NCI-H748 (cell line): Measurements from ENCODE around the gene KPTN.
A peak's percentile ranks its signal among the peaks of the same experiment; 100 is the strongest.

ENCODE experiments used
- DNase-seq: peaks from one replicate; lab custom pipeline; 2025; ENCODE audit not compliant: unreplicated experiment; lab: John Stamatoyannopoulos, UW

KPTN gene

DNA sequence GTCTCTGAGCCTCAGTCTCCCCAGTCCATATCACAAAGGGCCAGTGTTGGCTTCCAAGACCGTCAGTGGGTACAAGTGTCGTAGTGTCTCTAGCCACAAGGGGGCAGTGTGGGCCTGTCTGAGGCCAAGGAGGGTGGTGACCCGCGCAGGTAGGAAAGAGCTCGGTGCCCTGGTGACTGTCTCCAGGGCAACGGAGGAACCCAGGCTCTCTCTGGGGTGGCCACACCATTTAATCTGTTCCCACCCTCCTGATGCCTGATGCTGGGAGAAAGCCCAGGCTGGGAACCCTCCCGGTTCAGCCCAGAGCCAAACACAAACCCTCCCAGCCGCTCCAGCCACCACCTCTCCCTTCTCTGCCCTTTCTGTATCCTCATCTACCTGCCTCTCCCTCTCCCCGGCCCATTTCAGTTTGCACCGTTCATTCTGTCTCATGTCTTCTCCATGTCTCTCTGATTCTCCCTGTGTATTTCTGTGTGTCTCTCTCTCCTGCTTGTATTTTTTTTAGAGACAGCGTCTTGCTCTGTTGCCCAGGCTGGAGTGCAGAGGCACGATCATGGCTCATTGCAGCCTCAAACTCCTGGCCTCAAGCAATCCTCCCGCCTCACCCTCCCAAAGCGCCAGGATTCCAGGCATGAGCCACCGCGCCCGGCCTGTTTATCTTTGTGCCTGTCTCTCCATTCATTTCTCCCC lies 47.2 kb downstream of the KPTN start:
- peak; percentile 90 for DNase-seq

DNA sequence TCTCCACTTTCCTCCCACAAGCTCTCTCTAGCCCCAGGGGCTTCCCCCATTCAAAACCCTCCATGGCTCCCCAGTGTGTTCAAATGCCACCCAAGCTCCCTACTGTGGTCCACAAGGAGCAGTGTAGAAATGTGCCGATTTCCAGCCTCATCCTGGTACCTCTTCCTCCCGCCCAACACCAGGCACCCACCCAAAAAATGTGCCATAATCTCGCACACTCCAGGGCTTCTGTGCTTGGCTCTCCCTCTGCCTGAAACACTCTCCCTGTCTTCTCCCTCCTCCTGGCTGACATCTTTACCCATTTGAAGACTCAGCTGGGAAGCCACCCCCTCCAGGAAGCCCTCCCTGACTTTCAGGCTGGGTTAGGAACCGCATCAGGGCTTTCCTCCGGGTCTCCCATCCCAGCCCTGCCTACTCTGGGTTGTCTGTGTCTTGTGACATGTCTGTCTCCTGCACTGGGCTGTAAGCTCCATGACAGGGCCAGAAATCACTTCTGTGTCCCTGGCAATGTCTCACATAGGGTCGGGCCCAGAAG lies 48.1 kb downstream of the KPTN start:
- no peak for DNase-seq

DNA sequence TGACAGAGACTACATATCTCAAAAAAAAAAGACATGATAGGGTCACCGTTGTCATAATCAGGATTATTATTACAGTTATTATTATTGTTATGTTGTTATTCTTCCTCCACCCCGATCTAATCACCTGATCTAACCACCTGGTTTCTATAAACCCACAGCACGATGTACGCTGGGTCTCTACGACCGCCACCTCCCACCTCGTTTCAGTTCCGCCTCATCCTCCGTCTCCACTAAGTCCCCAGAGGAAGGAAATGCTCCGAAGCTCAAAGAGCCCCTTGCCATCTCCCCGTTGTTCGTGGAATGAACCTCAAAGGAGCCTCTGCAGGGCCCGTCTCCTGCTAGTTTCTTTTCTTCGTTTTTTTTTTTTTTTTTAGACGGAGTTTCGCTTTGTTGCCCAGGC lies 48.8 kb downstream of the KPTN start:
- DNase-seq = no peak

DNA sequence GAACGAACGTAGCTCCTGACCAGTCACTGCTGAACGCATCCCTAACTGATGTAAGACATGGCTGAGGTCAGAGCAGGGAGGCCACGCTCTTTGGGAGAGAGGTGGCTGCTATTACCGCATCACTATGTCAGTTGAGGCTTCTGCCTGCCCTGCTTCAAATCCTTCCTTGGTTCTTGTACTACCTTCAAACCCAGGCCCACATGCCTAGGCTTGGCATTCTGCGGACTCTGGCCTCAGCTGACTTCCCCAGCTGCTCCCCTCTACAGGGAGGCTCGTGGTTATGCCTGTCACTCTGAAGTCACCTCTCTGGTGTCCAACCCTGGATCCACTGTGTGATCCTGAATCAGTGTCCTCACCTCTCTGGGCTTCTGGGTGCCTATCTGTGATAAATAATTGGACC lies 49.9 kb downstream of the KPTN start:
- DNase-seq = no peak

DNA sequence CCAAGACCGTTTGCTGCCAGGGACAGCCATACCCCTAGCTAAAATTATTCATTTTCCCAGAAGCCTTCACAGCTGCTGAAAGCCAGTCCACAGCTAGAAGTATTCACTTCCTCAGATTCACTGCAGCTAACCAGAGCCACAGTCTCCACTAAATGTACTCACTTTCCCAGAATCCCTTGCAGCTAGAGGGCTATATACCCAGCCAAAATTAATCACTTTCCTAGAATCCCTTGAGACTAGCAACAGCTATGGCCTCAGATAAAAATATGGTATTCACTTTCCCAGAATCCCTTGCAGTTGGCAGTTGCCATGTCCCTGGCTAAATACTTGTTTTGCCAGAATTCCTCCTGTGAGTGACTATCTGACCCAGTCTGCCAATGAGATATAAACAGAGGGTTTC lies 50.9 kb downstream of the KPTN start:
- no peak for DNase-seq

DNA sequence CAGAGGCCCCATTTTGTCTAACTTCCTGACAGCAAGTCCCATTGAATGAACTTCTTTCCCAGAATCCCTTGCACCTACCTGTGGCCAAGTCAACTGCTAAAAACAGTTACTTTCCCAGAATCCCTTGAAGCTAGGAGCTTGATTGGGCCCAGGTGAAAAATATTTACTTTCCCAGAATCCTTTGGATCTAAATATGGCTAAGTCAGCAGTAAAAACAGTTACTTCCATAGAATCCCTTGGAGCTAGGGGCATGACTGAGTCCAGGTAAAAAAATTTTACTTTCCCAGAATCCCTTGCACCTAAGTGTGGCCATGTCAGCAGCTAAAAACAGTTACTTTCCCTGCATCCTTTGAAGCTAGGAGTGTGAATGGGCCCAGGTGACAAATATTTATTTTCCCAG lies 51.5 kb downstream of the KPTN start:
- DNase-seq = no peak

DNA sequence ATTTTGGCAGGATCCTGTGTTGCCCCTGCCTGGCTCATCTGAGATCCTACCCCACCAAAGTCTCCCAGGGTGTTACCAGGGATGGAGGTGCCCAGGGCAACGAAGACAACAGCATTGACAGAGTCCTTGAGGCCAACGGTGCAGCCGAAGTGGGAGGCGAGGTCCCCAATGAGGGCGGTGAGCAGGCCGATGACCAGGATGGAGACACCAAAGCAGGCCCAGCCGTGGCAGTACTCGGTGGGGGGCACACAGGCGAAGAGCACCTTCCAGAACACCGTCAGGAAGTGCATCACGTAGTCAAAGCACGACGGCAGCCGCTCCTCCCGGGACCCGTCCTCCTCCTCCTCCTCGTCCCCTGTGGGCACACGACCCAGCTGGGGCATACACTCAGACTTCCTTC lies 51.9 kb downstream of the KPTN start:
- no peak for DNase-seq

DNA sequence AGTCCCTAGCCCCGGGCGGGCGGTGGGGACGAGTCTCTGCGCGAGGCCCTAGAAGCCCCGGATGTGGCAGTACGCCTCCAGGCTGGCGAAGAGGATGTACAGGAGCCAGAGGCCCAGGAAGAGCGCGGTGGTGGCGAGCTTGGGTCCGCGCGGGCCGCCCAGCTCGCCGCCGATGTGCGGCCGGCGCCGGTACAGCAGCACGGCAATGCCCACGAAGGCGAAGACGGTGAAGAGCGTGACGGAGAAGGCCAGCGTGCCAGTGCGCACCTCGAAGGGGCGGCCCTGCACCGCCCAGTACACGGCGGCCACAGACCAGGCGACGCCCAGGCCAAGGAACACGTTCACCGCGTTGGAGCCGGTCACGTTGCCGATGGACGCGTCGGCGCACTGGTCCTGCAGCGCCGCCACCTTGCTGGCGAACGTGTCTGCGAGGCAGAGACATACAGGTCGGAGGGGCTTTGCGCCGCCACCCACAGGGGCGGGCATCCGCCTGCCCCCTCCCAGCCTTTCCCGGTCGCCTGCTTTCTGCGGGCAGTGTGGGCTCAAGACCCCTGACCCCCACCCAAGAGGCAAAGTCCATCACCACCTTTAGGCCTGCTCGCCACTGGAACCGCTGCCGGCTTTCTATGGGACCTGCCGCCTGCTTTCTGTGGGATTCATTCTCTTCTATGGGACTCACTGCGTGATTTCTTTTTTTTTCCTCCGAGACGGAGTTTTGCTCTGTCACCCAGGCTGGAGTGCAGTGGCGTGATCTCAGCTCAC lies 53.8 kb downstream of the KPTN start:
- no peak for DNase-seq

DNA sequence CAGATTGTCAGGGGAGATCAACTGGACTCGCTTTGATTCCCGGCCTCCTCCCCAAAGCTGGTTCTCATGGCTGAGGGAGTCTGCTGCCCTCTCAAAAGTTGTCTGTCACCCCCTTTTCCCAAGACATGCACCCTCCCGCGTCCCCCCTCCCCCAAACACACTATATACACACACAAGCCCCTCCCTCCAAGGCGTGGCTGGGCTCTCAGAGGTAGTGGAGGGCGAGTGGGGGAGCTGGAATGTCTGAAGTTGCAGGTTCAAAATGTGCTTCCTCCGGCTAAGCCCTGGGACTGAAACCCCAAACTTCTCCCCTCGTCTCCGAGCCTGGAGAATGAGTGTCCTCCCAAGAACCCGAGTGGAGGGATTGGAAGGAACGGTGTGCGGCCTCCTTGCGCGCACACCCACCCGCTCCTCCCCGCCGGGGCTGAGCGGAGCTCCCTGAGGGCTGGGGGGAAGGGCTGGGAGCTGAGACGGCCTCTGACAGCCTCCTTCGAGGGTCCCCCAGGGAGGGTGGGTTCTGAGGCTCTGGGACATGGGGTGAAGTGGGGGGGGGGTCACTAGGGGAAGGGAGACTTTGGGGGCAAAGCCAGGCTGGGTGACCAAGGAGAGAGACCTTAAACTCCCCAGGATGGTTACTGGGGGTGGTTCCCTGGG lies 54.8 kb downstream of the KPTN start:
- no peak for DNase-seq

DNA sequence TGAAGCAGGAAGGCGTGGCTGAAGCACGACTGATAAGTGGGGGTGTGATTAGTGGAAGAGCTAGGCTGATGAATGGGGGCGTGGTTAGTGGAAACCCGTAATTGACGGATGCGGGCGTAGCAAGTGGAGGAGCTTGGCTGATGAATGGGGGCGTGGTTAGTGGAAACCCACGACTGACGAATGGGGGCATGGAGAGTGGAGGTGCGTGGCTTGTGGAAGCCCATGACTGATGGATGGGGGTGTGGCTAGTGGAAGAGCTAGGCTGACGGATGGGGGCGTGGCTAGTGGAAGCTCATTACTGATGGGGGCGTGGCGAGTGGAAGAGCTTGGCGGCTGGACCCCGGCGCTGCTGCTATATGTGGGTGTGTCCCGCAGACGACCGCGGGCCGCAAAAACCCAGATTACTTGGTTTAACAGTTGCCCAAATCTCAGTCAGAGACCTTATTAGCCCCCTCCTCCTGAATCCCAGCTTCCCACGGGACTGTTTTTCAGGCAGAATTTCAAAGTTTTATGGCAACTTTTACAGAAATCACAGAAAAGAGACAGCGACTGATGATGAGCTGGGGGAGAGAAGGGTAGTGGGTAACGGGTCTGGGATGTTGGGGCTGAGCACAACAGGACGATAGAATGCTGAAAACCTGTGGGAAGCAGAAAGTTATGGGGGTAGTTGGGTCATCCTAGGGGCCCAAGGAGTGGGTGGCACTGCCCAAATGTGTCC lies 55.7 kb downstream of the KPTN start:
- peak; percentile 100 for DNase-seq

DNA sequence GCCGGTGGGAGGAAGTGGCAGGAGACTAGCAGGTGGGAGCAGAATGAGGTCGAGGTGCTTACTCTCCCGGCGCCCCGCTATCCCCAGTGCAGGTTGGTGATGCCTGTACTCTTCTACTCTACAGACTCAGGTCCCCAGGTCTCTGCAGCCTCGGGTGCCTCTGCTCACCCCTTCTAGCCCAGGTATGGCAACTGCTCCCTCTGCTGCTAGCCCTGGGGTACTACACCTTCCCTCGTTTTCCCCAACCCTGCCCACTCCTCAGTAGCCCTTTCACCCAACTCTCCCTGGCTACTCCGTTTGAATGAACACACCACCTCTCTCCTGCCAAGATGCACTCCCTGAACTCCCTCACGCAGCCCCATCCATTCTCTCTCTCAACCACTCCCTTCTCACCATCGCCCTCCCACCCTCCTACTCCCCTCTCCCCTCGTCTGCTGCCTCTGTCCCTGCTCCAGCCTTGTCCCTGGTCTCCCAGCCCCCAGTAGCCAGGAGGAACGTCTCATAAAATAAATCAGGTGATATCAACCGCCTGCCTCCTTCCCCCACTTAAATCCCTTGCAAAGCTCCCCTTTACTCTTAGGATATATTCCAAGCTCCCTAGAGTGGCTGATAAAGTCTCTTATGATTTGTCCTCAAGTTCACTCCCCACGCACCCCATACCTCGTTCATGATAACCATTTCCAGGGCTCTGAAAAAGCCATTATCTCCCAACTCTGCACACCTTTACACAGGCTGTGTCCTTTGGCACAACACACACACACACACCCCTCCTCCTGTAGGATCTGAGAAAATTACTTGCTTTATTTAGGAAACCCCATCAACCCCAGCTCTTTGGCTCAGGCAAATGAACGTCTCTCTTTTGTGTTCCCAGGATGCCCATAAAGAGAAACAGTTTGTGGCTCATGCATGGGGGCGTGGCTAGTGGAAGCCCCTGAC lies 56.5 kb downstream of the KPTN start:
- peak; percentile 89 for DNase-seq
